H4 (cell line): Measurements from ENCODE around the gene L3MBTL4. TPM values are rescaled to one million over a fixed set of nuclear protein-coding genes. Genes with fewer than 3 reads are reported as not detected.

Experiments used
- DNase-seq: peaks from one replicate; pipeline ENCODE4 v3.0.0-alpha.2; 2015; ENCODE audit warnings: low spot score
- total RNA-seq: library from RNA; depleted of rRNA; stranded (reverse); fragments of >200 nt; shearing (Covaris generic); gene quantifications from 2 replicates; pipeline ENCODE4 v1.2.3, GENCODE V29; 2014

The L3MBTL4 gene
- total RNA-seq, 1 experiment from 2014 or later: 2.4 TPM

GRCh38 chr18:5964108-5964507, 450.6 kb downstream of the L3MBTL4 start:
- DNase-seq: no peak

- no peak for DNase-seq
Observed at GRCh38 chr18:5963267-5963666, 451.4 kb downstream of the L3MBTL4 start.

DNA sequence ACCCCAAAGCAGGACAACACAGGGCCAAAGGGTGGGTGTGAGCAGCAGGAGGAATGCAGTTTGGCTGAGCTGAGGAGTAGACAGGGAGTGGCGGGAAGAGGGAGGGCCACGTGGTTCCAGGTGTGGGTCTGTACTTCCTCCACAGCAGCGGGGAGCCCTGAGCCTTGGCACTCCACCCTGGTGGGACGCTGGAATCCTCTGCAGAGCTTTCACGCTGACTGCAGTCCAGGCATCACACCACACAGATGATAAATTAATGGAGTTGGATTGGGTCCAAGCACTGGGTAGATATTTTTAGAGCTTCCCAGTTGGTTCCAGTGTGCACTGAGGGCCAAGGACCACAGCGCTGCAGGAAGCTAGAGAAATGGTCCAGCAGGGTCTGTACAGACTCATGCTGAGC, 452.3 kb downstream of the L3MBTL4 start:
- DNase-seq: no peak

DNA sequence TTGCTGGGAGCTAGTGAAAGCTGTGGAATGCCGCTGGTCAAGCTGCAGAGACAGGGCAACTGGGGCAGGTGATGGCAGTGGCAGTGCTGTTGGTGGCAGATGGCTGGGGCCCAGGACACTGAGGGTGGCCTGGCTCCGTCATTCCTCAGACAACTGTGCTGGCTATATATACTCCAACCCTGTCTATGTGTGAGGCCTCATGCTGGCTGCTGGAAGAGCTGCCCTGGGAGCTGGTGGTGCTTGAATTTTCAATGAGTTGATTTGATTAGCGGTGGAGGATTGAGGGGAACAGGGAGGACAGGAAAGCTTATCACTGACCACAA, 452.9 kb downstream of the L3MBTL4 start:
- no peak for DNase-seq

GRCh38 chr18:5961097-5961827, 453.4 kb downstream of the L3MBTL4 start:
- DNase-seq: no peak

DNA sequence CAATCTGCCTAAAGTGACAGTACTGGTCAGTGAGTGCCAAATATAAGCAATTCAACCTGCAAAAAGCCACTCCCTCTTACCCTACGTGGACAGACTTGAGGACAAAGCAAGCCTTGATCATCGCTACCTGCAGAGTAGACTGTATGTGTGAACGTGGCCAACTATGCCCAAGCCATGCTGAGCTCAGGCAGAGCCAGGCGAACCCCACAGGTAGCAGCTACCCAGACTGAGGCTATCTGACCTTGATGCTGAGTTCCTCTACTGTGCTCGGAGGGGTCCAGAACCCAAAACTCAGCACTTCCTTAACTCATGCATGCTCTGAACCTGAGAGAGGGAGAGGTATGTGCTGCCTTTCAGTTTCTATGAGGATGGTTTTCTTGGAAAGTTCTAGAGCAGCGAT, 455.9 kb downstream of the L3MBTL4 start:
- no peak for DNase-seq

DNA sequence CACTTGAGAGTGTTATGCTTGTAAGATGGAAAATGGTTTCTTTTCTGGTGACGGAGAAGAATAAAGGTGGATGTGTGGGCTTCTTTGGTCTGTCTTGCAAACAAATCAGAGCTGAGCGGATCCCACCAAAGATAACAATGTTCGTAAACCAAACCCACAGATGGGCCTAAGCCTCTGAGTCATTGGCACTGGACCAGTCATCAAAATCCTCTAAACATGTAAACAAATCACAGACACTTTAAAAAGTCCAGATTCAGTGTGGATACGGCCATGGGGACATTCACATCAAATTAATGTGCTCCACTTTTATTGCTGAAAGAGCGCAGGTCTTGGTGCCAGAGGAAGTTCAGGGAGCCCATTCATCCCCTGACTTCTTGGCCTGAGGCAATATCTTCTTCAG, 458.9 kb downstream of the L3MBTL4 start:
- peak; percentile 46 for DNase-seq

DNA sequence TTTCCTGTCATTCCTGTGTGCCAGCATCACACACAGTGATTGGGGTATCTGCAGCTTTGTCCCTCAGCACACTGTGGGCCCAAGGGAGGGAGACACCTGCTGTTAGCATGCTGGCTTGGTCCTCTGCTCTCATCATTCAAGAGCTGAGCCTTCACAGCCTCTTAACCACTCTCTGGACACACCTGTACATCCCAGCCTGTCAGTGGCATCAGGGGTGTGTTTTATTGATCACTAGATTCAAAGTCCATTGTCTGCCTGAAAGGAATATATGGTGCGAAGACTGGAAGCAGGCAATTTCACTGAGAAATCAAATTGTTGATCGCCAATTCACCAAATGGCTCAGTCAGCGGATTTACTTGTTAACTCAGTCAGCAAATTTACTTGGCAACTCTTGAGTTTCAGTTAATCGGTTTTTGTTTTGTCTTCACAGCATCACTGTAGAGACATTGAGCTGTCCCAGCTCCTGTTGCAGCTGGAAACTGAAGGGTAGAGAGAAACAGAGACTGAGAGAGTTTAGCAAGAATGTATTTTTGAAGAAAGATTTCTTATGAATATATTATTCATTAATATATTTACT, 463.1 kb downstream of the L3MBTL4 start:
- no peak for DNase-seq

GRCh38 chr18:5948781-5949180, 465.9 kb downstream of the L3MBTL4 start:
- DNase-seq: no peak

GRCh38 chr18:5948237-5948636, 466.5 kb downstream of the L3MBTL4 start:
- no peak for DNase-seq

DNA sequence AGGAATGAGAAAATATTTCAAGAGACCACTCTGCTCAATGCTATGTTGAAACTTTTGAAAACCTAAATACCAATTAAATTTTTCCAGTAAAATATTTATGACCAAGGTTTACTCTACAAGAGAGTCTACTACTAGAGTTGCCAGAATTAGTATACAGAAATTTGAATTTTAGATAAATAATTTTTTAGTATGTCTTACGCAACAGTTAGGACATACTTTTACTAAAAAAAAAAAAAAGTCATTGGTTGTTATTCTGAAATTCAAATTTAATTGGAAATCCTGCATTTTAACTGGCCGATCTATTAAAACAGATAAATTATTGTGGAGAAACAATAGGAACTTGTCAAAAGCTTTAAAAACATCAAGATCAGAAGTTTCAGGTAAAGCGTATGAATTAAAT, 470.3 kb downstream of the L3MBTL4 start:
- no peak for DNase-seq

- no peak for DNase-seq
Observed at GRCh38 chr18:5943514-5943913, 471.2 kb downstream of the L3MBTL4 start.

DNA sequence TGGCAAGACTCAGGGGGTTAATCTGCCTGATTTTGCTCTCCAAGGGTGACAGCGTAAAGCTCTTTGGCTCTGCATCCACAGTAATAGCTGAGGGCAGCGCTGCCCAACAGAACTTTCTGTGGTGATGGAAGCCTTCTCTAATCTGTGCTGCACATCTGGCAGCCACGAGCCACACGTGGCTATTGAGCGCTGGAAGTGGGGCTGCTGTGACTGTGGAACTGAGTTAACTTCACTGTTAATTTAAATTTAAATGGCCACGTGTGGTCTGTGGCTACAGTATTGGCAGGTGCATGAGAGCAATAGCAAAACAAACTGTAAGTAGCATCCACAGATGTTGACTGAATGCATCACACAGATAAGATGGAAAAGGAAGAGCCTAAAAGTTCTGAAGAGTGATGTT, 472.1 kb downstream of the L3MBTL4 start:
- DNase-seq: no peak

GRCh38 chr18:5941890-5942289, 472.8 kb downstream of the L3MBTL4 start:
- no peak for DNase-seq

- DNase-seq: no peak
Observed at GRCh38 chr18:5939801-5940667, 474.7 kb downstream of the L3MBTL4 start.

GRCh38 chr18:5937795-5938194, 476.9 kb downstream of the L3MBTL4 start:
- no peak for DNase-seq

- DNase-seq: no peak
Observed at GRCh38 chr18:5937121-5937520, 477.6 kb downstream of the L3MBTL4 start.

- no peak for DNase-seq
Observed at GRCh38 chr18:5930789-5931188, 483.9 kb downstream of the L3MBTL4 start.

DNA sequence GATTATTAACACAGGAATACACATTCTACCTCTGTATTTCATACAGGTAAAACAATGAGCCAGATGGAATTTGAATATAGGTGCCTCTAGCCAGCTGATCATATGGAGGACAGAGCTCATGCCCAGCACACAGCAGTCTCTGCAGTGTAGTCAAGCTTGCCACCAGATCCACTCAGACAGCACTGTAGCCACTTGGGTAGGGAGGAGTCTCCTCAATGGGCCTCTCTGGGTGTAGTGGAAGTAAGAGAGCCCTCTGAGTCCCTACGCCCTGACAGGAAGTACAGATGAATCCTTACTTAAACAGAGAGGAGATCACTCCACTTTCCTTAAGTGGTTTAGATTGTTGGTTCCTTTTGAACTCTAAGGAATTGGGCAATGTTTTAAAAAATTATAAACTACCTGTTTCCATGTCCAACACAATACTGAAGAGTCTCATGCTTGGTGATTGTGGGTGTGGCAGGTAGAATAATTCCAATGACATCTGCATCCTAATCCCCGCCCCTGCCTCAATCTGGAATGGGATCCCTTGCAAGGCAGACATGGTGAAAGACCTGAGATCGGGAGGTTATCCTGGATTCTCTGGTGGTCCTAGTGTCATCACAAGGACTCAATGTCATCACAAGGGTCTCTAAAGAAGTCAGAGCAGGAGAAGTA, 496.4 kb downstream of the L3MBTL4 start:
- no peak for DNase-seq

GRCh38 chr18:5914951-5915350, 499.8 kb downstream of the L3MBTL4 start:
- no peak for DNase-seq

GRCh38 chr18:5914016-5914415, 500.7 kb downstream of the L3MBTL4 start:
- DNase-seq: no peak

- DNase-seq: no peak
Observed at GRCh38 chr18:5912566-5912965, 502.1 kb downstream of the L3MBTL4 start.
